ENCODE results near the gene REPS1. TPM values are rescaled to one million over a fixed set of nuclear protein-coding genes. Genes with fewer than 3 reads are reported as not detected.

The REPS1 gene
- total RNA-seq, 2 donors from 2014 or later = 33.0 to 34.1 TPM

GRCh38 chr6:138864343-138864890 lies 123.6 kb downstream of the REPS1 start:
- WGBS, 2 experiments (ENCODE audit: insufficient coverage in 1 of 2, insufficient read length in 1 of 2) = 90 to 97% methylated on average over 3 to 6 of the region's 6 CpGs
- no peak for DNase-seq
- Mint-ChIP-seq H3K4me1 (peaks cover 5% of the 10 kb centered on the region), H3K9me3 (no peaks in the 10 kb centered on the region), H3K4me3 (no peak overlapping the region), H3K27me3 (ENCODE audit: insufficient read depth) (peaks cover 2% of the 10 kb centered on the region), H3K27ac (no peak overlapping the region), H3K36me3 (ENCODE audit: low read depth) (no peaks in the 10 kb centered on the region)
- Histone ChIP-seq H3K36me3 (ENCODE audit: control insufficient read depth, insufficient read depth, low read length) (no peaks in the 10 kb centered on the region), H3K9ac (ENCODE audit: extremely low read depth, low read length, poor library complexity, severe bottlenecking) (no peak overlapping the region), H3K9me3 (ENCODE audit: control insufficient read depth, low read length) (no peaks in the 10 kb centered on the region), H3K4me1 (ENCODE audit: control insufficient read depth, insufficient read depth, low read length) (peaks cover 4% of the 10 kb centered on the region), H3K27ac (ENCODE audit: low read depth, low read length) (no peak overlapping the region), H3K4me3 (ENCODE audit: low read length) (no peak overlapping the region), H3K27me3 (ENCODE audit: control insufficient read depth, insufficient read depth, low read length, poor library complexity, severe bottlenecking) (no peaks in the 10 kb centered on the region)
- TF ChIP-seq CTCF (conservative IDR thresholded peaks at IDR 0.05) = no peak

- H3K27ac Mint-ChIP-seq = no peak overlapping the region
- no peak overlapping the region for H3K4me3 ChIP-seq (ENCODE audit: low read length)
- no peaks in the 10 kb centered on the region for H3K27me3 Mint-ChIP-seq (ENCODE audit: insufficient read depth)
- H3K27ac ChIP-seq (ENCODE audit: low read depth, low read length) = peak overlapping the region; percentile 58
- no peaks in the 10 kb centered on the region for H3K27me3 ChIP-seq (ENCODE audit: control insufficient read depth, insufficient read depth, low read length, poor library complexity, severe bottlenecking)
- H3K9ac ChIP-seq (ENCODE audit: extremely low read depth, low read length, poor library complexity, severe bottlenecking) = no peak overlapping the region
- H3K4me1 ChIP-seq (ENCODE audit: control insufficient read depth, insufficient read depth, low read length) = no peaks in the 10 kb centered on the region
- H3K9me3 ChIP-seq (ENCODE audit: control insufficient read depth, low read length) = no peaks in the 10 kb centered on the region
- DNase-seq = no peak
- 87 to 91% methylated on average over 7 to 9 of the region's 9 CpGs for WGBS, 2 experiments (ENCODE audit: insufficient coverage in 1 of 2, insufficient read length in 1 of 2)
- no peak for TF ChIP-seq CTCF (conservative IDR thresholded peaks at IDR 0.05)
- no peaks in the 10 kb centered on the region for H3K36me3 ChIP-seq (ENCODE audit: control insufficient read depth, insufficient read depth, low read length)
- H3K36me3 Mint-ChIP-seq (ENCODE audit: low read depth) = no peaks in the 10 kb centered on the region
- H3K9me3 Mint-ChIP-seq = no peaks in the 10 kb centered on the region
- no peak overlapping the region for H3K4me3 Mint-ChIP-seq
- no peaks in the 10 kb centered on the region for H3K4me1 Mint-ChIP-seq
These were observed 124.7 kb downstream of the REPS1 start for GRCh38 chr6:138863321-138863720.

GRCh38 chr6:138862456-138862855 lies 125.6 kb downstream of the REPS1 start:
- H3K36me3 Mint-ChIP-seq (ENCODE audit: low read depth) = no peaks in the 10 kb centered on the region
- no peaks in the 10 kb centered on the region for H3K9me3 Mint-ChIP-seq
- no peak for TF ChIP-seq CTCF (conservative IDR thresholded peaks at IDR 0.05)
- no peak overlapping the region for H3K9ac ChIP-seq (ENCODE audit: extremely low read depth, low read length, poor library complexity, severe bottlenecking)
- WGBS, 2 experiments (ENCODE audit: insufficient coverage in 1 of 2, insufficient read length in 1 of 2) = 75 to 88% methylated on average over 6 to 8 of the region's 8 CpGs
- H3K4me3 ChIP-seq (ENCODE audit: low read length) = no peak overlapping the region
- no peaks in the 10 kb centered on the region for H3K9me3 ChIP-seq (ENCODE audit: control insufficient read depth, low read length)
- H3K4me1 Mint-ChIP-seq = no peaks in the 10 kb centered on the region
- H3K27ac Mint-ChIP-seq = no peak overlapping the region
- H3K27me3 ChIP-seq (ENCODE audit: control insufficient read depth, insufficient read depth, low read length, poor library complexity, severe bottlenecking) = no peaks in the 10 kb centered on the region
- no peaks in the 10 kb centered on the region for H3K36me3 ChIP-seq (ENCODE audit: control insufficient read depth, insufficient read depth, low read length)
- H3K4me3 Mint-ChIP-seq = no peak overlapping the region
- DNase-seq = no peak
- H3K4me1 ChIP-seq (ENCODE audit: control insufficient read depth, insufficient read depth, low read length) = no peaks in the 10 kb centered on the region
- H3K27ac ChIP-seq (ENCODE audit: low read depth, low read length) = no peak overlapping the region
- H3K27me3 Mint-ChIP-seq (ENCODE audit: insufficient read depth) = peaks cover 2% of the 10 kb centered on the region
